Measurements from ENCODE around the gene LRFN2. TPM values are rescaled to one million over a fixed set of nuclear protein-coding genes. Genes with fewer than 3 reads are reported as not detected.

Gene LRFN2
- polyA plus RNA-seq, 1 donor from 2014 or later = 14.8 TPM

DNA sequence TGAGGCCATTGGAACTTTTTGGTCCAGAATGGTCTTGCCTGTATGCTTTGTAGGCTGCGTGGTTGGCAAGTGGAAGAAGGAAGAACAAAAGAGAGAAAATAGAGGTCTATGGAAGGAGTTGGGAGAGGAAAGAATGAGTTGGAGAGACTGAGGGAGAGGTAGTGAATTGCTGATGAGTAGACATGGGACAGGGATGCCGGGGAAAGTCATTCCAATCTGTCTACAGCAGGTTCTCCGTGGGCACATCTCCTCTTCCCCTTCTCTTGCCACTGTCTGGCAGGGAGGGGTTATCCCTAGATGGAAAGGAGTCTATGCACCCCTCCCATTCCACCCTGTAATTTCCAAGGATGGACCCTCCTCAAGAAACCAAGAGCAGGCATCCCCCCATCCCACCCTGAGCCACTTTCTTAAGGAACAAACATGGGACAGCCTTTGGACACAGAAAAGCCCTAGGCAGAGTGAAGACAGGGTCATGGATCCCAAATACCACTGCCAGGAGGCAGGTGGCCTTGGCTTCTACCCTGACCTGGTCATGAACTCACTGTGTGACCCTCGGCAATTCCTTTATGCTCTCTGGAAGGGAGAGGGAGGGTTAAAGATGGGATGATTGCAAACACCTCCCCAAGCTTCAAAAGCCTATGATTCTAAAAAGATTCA, 196.9 kb downstream of the LRFN2 start:
- H3K27ac ChIP-seq (ENCODE audit: low read length) = no peak overlapping the region
- no peaks in the 10 kb centered on the region for H3K27me3 ChIP-seq (ENCODE audit: insufficient read depth, low read depth, low read length)
- H3K9ac ChIP-seq (ENCODE audit: low read length) = no peak overlapping the region
- H3K4me3 ChIP-seq (ENCODE audit: low read length) = no peak overlapping the region
- TF ChIP-seq RAD21 (conservative IDR thresholded peaks at IDR 0.05) (no peak), EZH2 (IDR thresholded peaks at IDR 0.05; ENCODE audit: borderline replicate concordance, insufficient read depth, low read length, poor library complexity, severe bottlenecking) (no peak), MXI1 (conservative IDR thresholded peaks at IDR 0.05; ENCODE audit: poor library complexity, severe bottlenecking) (no peak), EP300 (conservative IDR thresholded peaks at IDR 0.05; ENCODE audit: poor library complexity, severe bottlenecking) (no peak), POLR2AphosphoS5 (IDR thresholded peaks at IDR 0.05) (no peak), TAF1 (IDR thresholded peaks at IDR 0.05; ENCODE audit: low read depth) (no peak), SMC3 (conservative IDR thresholded peaks at IDR 0.05; ENCODE audit: poor library complexity) (no peak)
- TF ChIP-seq, protein P1, sequence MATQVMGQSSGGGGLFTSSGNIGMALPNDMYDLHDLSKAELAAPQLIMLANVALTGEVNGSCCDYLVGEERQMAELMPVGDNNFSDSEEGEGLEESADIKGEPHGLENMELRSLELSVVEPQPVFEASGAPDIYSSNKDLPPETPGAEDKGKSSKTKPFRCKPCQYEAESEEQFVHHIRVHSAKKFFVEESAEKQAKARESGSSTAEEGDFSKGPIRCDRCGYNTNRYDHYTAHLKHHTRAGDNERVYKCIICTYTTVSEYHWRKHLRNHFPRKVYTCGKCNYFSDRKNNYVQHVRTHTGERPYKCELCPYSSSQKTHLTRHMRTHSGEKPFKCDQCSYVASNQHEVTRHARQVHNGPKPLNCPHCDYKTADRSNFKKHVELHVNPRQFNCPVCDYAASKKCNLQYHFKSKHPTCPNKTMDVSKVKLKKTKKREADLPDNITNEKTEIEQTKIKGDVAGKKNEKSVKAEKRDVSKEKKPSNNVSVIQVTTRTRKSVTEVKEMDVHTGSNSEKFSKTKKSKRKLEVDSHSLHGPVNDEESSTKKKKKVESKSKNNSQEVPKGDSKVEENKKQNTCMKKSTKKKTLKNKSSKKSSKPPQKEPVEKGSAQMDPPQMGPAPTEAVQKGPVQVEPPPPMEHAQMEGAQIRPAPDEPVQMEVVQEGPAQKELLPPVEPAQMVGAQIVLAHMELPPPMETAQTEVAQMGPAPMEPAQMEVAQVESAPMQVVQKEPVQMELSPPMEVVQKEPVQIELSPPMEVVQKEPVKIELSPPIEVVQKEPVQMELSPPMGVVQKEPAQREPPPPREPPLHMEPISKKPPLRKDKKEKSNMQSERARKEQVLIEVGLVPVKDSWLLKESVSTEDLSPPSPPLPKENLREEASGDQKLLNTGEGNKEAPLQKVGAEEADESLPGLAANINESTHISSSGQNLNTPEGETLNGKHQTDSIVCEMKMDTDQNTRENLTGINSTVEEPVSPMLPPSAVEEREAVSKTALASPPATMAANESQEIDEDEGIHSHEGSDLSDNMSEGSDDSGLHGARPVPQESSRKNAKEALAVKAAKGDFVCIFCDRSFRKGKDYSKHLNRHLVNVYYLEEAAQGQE (IDR thresholded peaks at IDR 0.05; ENCODE audit: borderline replicate concordance) = no peak
- TF ChIP-seq, protein P2, sequence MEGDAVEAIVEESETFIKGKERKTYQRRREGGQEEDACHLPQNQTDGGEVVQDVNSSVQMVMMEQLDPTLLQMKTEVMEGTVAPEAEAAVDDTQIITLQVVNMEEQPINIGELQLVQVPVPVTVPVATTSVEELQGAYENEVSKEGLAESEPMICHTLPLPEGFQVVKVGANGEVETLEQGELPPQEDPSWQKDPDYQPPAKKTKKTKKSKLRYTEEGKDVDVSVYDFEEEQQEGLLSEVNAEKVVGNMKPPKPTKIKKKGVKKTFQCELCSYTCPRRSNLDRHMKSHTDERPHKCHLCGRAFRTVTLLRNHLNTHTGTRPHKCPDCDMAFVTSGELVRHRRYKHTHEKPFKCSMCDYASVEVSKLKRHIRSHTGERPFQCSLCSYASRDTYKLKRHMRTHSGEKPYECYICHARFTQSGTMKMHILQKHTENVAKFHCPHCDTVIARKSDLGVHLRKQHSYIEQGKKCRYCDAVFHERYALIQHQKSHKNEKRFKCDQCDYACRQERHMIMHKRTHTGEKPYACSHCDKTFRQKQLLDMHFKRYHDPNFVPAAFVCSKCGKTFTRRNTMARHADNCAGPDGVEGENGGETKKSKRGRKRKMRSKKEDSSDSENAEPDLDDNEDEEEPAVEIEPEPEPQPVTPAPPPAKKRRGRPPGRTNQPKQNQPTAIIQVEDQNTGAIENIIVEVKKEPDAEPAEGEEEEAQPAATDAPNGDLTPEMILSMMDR (IDR thresholded peaks at IDR 0.05; ENCODE audit: poor library complexity, severe bottlenecking) = no peak
- H3K79me2 ChIP-seq (replicated peaks; ENCODE audit: insufficient read depth, low read length) = no peaks in the 10 kb centered on the region
- H3K4me2 ChIP-seq (ENCODE audit: low read length) = no peak overlapping the region
- H3F3A ChIP-seq (ENCODE audit: insufficient read depth, low read length, poor library complexity, severe bottlenecking) = no peaks in the 10 kb centered on the region
- H3K9me3 ChIP-seq (ENCODE audit: low read length) = no peaks in the 10 kb centered on the region
- H4K20me1 ChIP-seq (ENCODE audit: insufficient read depth) = no peaks in the 10 kb centered on the region
- H3K36me3 ChIP-seq (ENCODE audit: insufficient read depth, low read length) = no peaks in the 10 kb centered on the region
- H2AFZ ChIP-seq (ENCODE audit: low read depth, low read length) = no peak overlapping the region
- H3K9me2 ChIP-seq (ENCODE audit: insufficient read depth, low read length) = no peaks in the 10 kb centered on the region

DNA sequence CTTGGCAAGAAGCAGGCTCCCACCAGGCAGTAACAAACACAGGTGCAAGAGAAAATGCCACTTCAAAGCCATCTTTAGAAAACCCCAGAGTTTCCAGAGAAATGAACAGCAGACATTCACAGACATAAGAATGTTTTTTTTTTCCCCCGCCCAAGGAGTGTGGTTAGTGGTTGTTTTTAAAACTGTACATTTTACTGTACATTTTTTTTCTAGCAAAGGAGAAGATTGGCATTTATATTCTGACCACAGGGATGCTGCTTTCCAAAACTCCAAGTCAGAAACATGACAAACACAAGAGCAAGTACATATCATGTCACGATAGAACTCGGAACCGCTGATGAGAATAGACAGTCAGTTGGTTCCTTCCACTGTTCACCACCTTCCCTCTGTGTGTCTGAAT, 197.9 kb downstream of the LRFN2 start:
- Histone ChIP-seq H3K36me3 (ENCODE audit: insufficient read depth, low read length) (no peaks in the 10 kb centered on the region), H3K27me3 (ENCODE audit: insufficient read depth, low read depth, low read length) (no peaks in the 10 kb centered on the region), H3K79me2 (replicated peaks; ENCODE audit: insufficient read depth, low read length) (no peaks in the 10 kb centered on the region), H3K9me3 (ENCODE audit: low read length) (no peaks in the 10 kb centered on the region), H3K4me2 (ENCODE audit: low read length) (no peak overlapping the region), H3F3A (ENCODE audit: insufficient read depth, low read length, poor library complexity, severe bottlenecking) (no peaks in the 10 kb centered on the region), H3K9me2 (ENCODE audit: insufficient read depth, low read length) (no peaks in the 10 kb centered on the region), H3K4me3 (ENCODE audit: low read length) (no peak overlapping the region), H4K20me1 (ENCODE audit: insufficient read depth) (no peaks in the 10 kb centered on the region), H3K27ac (ENCODE audit: low read length) (no peak overlapping the region), H2AFZ (ENCODE audit: low read depth, low read length) (no peak overlapping the region), H3K9ac (ENCODE audit: low read length) (no peak overlapping the region)
- no peak for TF ChIP-seq POLR2AphosphoS5 (IDR thresholded peaks at IDR 0.05)
- TF ChIP-seq, protein P2 (IDR thresholded peaks at IDR 0.05; ENCODE audit: poor library complexity, severe bottlenecking) = no peak
- TF ChIP-seq MXI1 (conservative IDR thresholded peaks at IDR 0.05; ENCODE audit: poor library complexity, severe bottlenecking) = no peak

Data from neural cell (in vitro differentiated cells).